ENCODE data around the gene TM2D3.

TM2D3 gene

GRCh38 chr15:101652098-101652785, at the start of gene TM2D3:
TM2D3 (minus strand) TSS chr15:101652381; CDS start chr15:101652361, 20 bp downstream.
- in situ Hi-C loops (cut with MboI; ENCODE audit: low sequenced_read_pairs): loop anchor here (5.0 kb wide), 1 partner anchor 365 kb away; no protein-coding TSS in a partner anchor

DNA sequence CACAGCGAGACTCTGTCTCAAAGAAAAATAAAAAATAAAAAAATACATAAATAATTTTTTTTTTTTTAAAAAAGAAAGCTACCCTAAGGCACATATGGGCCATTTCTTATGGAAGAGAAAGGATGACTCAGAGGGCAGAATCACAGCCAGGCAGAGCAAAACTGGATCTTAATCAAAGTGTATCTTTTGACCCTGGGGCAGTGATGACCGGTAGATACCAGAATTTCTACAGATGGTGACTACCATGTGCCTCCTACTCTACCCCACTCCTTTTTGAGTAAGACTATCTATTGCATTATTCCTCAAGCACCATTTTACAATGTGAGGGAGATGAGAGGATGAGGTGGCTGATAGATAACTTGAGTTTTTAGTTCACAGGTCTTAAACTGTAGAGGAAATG, 46.1 kb upstream of the TM2D3 start:
- in situ Hi-C loops (cut with MboI; ENCODE audit: low sequenced_read_pairs): no loop called here

- in situ Hi-C loops (cut with MboI; ENCODE audit: low sequenced_read_pairs): no loop called here
Measured at GRCh38 chr15:101697488-101697887, 45.3 kb upstream of the TM2D3 start.

GRCh38 chr15:101696829-101697228, 44.6 kb upstream of the TM2D3 start:
- in situ Hi-C loops (cut with MboI; ENCODE audit: low sequenced_read_pairs): no loop called here

- in situ Hi-C loops (cut with MboI; ENCODE audit: low sequenced_read_pairs): no loop called here
Measured at GRCh38 chr15:101694261-101694660, 42.1 kb upstream of the TM2D3 start.

DNA sequence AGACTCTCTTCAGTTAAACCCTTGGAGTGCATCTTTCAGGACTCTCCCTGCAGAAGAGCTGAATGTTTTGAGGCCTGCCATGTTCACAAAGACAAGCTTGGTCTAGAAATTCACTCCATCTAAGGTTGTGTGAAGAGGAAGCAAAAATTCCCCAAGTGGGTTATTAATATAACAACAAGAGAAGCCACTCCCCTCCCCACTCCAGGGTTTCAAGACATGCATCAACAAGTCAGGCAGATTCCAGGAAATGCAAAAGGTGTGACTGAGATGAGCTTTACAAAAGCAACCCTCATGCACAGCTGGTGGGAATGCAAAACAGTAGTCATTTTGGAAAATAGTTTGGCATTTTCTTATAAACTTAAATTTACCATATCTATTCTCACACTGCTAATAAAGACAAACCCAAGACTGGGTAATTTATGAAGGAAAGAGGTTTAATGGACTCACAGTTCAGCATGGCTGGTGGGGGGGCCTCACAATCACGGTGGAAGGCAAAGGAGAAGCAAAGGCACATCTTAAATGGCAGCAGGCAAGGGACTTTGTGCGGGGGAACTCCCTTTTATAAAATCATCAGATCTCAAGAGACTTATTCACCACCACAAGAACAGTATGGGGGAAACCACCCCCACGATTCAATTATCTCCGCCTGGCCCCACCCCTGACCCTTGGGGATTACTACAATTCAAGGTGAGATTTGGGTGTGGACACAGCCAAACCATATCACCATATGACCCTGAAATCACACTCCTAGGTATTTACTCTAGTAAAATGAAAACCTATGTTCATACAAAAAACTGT, 40.8 kb upstream of the TM2D3 start:
- in situ Hi-C loops (cut with MboI; ENCODE audit: low sequenced_read_pairs): no loop called here

- in situ Hi-C loops (cut with MboI; ENCODE audit: low sequenced_read_pairs): no loop called here
Measured at GRCh38 chr15:101689901-101690300, 37.7 kb upstream of the TM2D3 start.

- in situ Hi-C loops (cut with MboI; ENCODE audit: low sequenced_read_pairs): no loop called here
Measured at GRCh38 chr15:101686718-101687117, 34.5 kb upstream of the TM2D3 start.

DNA sequence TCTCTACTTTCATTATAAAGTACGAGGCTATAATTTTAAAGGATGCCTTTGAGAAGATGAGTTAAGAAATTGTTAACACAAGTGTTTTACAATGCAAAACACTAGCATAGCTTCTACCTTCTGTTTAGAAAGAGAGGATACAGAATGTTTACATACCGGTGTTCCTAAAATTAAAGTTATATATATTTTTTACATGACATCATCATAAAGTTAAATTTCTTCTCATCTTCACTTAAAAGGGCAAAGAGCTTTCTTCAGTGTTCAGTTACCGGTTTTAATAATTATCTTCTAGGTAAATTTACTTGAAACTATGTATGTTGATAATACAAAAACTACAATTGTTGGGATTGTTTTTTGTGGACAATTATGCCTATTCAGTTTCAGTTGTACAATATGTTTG, 32.7 kb upstream of the TM2D3 start:
- in situ Hi-C loops (cut with MboI; ENCODE audit: low sequenced_read_pairs): no loop called here

GRCh38 chr15:101684384-101684783, 32.2 kb upstream of the TM2D3 start:
- in situ Hi-C loops (cut with MboI; ENCODE audit: low sequenced_read_pairs): no loop called here

- in situ Hi-C loops (cut with MboI; ENCODE audit: low sequenced_read_pairs): no loop called here
Measured at GRCh38 chr15:101679806-101680205, 27.6 kb upstream of the TM2D3 start.

GRCh38 chr15:101676921-101677329, 24.7 kb upstream of the TM2D3 start:
- in situ Hi-C loops (cut with MboI; ENCODE audit: low sequenced_read_pairs): no loop called here

DNA sequence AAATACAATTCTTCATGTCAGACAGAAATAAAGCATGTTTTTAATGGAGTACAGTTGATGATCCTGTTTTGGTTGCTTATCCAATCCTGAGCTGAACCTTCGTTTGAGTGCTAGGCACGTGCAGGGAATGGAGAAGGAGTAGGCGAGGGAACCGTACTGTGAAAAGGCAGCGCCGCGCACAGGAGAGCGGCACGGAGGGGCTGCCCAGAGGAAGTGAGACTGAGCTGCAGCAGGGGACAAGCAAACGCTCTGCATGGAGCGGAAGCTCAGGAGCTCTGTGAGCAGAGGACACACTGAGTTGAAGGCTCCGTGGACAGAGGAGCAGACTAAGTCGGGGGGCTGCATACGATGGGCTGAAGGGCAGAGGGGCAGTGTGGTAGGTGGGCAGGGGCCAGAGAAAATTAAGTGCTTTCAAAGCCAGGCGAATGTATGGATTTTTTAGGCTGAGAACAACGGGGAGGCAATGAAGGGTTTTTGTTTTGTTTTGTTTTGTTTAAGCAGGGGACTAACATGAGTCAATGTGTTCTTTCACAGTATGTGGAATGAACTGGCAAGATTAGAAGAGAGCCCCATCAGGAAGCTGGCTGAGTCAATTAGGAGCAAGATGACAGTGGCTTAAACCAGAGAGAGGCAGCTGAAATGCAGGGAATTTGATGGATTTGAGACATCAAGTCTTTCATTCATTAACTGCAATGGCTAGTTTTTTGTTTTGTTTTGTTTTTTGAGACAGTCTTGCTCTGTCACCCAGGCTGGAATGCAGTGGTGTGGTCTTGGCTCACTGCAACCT, 23.8 kb upstream of the TM2D3 start:
- in situ Hi-C loops (cut with MboI; ENCODE audit: low sequenced_read_pairs): no loop called here

GRCh38 chr15:101675015-101675414, 22.8 kb upstream of the TM2D3 start:
- in situ Hi-C loops (cut with MboI; ENCODE audit: low sequenced_read_pairs): no loop called here

DNA sequence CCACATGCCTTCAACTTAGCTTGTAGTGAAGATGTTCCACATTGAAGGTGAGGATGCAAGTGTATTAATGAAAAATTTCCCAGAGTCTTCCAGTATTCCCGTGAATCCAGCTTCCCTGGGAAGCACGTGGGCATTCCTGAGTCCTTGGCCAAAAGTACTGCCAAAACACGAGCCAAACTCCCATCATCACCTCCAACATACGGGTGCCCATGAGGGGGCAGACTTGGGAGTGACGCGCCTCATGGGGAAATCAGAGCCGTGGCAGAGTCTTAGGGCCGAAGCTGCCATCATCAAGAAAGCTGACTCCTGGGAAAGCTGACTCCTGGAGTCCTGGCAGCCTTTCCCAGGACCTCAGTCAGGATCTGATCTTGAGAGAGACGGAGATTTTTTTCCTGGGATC, 20.1 kb upstream of the TM2D3 start:
- in situ Hi-C loops (cut with MboI; ENCODE audit: low sequenced_read_pairs): no loop called here

- in situ Hi-C loops (cut with MboI; ENCODE audit: low sequenced_read_pairs): no loop called here
Measured at GRCh38 chr15:101669744-101670143, 17.6 kb upstream of the TM2D3 start.

DNA sequence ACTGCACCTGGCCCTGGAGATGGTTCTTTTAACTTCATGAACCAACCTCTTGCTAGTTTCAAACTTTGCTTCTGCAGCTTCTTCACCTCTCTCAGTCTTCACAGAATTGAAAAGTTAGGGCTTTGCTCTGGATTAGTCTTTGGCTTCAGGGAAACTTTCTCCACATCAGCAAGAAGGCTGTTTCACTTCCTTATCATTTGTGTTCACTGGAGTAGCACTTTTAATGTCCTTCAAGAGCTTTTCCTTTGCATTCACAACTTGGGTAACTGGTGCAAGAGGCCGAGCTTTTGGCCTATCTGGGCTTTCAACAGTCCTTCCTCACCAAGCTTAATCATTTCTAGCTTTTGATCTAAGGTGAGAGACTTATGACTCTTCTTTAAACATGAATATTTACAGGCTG, 15.7 kb upstream of the TM2D3 start:
- in situ Hi-C loops (cut with MboI; ENCODE audit: low sequenced_read_pairs): no loop called here

DNA sequence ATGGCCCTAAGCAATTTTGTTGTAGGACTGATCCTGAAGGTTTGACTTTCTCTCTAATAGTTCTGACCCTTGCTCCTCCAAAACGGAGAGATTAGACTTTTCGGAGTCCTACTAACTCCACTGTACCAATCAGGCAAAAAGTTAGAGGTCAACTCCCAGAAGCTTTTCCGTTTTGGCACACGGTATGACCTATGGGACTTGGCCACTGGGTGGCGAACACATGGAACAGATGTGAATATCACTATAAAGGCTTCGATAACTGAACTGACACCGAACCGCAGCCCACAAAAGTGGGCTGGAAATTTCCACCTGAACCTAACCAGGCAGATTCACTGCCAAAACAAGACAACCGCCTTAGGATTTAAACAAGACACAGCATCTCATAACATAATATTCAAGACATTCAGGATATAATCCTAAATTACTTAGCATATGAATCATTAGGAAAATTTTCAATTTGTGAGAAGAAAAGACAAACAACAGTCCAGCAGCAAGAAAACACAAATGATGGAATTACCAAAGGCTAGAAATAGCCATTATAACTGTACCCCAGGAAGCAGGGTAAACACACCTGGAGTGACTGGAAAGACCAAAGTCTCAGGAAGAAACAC, 12.2 kb upstream of the TM2D3 start:
- in situ Hi-C loops (cut with MboI; ENCODE audit: low sequenced_read_pairs): no loop called here

GRCh38 chr15:101662203-101662602, 10.0 kb upstream of the TM2D3 start:
- in situ Hi-C loops (cut with MboI; ENCODE audit: low sequenced_read_pairs): no loop called here

DNA sequence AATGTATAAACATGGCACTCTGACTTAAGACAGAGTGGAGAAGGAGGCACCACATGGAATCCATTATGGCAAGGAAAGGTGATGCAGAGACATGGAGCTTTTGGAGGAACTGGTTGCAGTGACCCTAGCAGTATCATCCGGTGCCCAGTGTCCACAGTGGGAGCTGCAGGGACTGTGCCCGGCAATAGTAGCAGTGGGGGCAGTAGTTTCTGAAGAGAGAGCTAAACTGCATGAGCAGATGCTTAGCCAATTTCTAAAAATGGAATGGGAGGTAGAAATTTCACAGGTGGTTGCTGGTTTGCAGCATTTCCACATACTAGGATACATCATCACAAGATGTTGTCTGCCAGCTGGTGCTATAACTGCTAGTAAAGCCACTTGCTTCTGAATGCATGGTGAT, 7.8 kb upstream of the TM2D3 start:
- in situ Hi-C loops (cut with MboI; ENCODE audit: low sequenced_read_pairs): no loop called here

Data from HL-60/S4 treated with phorbol 12-myristate 13-acetate at 8.2 ng/mL for 4 days and 3 days (cell line).